ENCODE results near the gene FAM89A. TPM values are rescaled to one million over a fixed set of nuclear protein-coding genes. Genes with fewer than 3 reads are reported as not detected.

Gene FAM89A
- total RNA-seq, 4 donors from 2014 or later, result 8.0 to 27.0 (median 17.1) TPM

- Histone ChIP-seq H3K36me3 (no peaks in the 10 kb centered on the region), H3K27ac (no peak overlapping the region), H3K9me3 (no peaks in the 10 kb centered on the region), H3K27me3 (no peaks in the 10 kb centered on the region), H3K4me3 (replicated peaks in 1 of 3) (peak overlapping the region; percentile 62 to 83 (median 81)), H3K4me1 (peaks cover 7 to 16% of the 10 kb centered on the region in 2 donors)
- intact Hi-C loops (cut with DNase I), result loop anchor here (10.0 kb wide), 1 partner anchor 65 kb away; the partner anchor contains the start of genes ARV1 and TTC13
- 1 to 3% methylated on average over 31 to 41 of the region's 91 CpGs for WGBS, 2 donors
- peak; percentile 35 to 37 for DNase-seq
- TF ChIP-seq POLR2A (IDR thresholded peaks at IDR 0.05), result no peak
- no peak for TF ChIP-seq CTCF (IDR thresholded peaks at IDR 0.05)
These were observed 664 bp downstream of the FAM89A start for GRCh38 chr1:231039161-231040018.

- no peak for TF ChIP-seq POLR2A (IDR thresholded peaks at IDR 0.05)
- TF ChIP-seq CTCF (IDR thresholded peaks at IDR 0.05), result no peak
- H3K27ac ChIP-seq, result no peak overlapping the region
- intact Hi-C loops (cut with DNase I), result no loop called here
- 90 to 93% methylated on average over 13 of the region's 13 CpGs for WGBS, 2 donors
- peaks cover 7 to 16% of the 10 kb centered on the region in 2 donors for H3K4me1 ChIP-seq
- H3K36me3 ChIP-seq, result no peaks in the 10 kb centered on the region
- DNase-seq, result no peak
- H3K4me3 ChIP-seq (replicated peaks in 1 of 3), result no peak overlapping the region
- H3K27me3 ChIP-seq, result no peaks in the 10 kb centered on the region
- H3K9me3 ChIP-seq, result no peaks in the 10 kb centered on the region
These were observed 2.2 kb downstream of the FAM89A start for GRCh38 chr1:231037585-231038517.

GRCh38 chr1:231036416-231036815, 3.6 kb downstream of the FAM89A start:
- no peak for DNase-seq

GRCh38 chr1:231035799-231036198, 4.3 kb downstream of the FAM89A start:
- intact Hi-C loops (cut with DNase I), result no loop called here
- no peaks in the 10 kb centered on the region for H3K27me3 ChIP-seq
- TF ChIP-seq CTCF (IDR thresholded peaks at IDR 0.05) (no peak), POLR2A (IDR thresholded peaks at IDR 0.05) (no peak)

More at GRCh38 chr1:231036416-231036815, 3.6 kb downstream of the FAM89A start:
- 70 to 84% methylated on average over 5 of the region's 5 CpGs for WGBS, 2 donors
- intact Hi-C loops (cut with DNase I), result no loop called here
- Histone ChIP-seq H3K27me3 (no peaks in the 10 kb centered on the region), H3K27ac (no peak overlapping the region), H3K4me1 (peaks cover 7 to 16% of the 10 kb centered on the region in 2 donors), H3K4me3 (replicated peaks in 1 of 3) (no peak overlapping the region), H3K36me3 (no peaks in the 10 kb centered on the region), H3K9me3 (no peaks in the 10 kb centered on the region)
- TF ChIP-seq POLR2A (IDR thresholded peaks at IDR 0.05) (no peak), CTCF (IDR thresholded peaks at IDR 0.05) (no peak)

More at GRCh38 chr1:231035799-231036198, 4.3 kb downstream of the FAM89A start:
- H3K27ac ChIP-seq, result no peak overlapping the region
- no peaks in the 10 kb centered on the region for H3K36me3 ChIP-seq
- DNase-seq, result peak in 1 of 2 donors; percentile 18
- 92 to 98% methylated on average over 1 of the region's 1 CpG for WGBS, 2 donors
- H3K4me1 ChIP-seq, result peaks cover 7 to 10% of the 10 kb centered on the region in 2 donors
- no peaks in the 10 kb centered on the region for H3K9me3 ChIP-seq
- no peak overlapping the region for H3K4me3 ChIP-seq (replicated peaks in 1 of 3)

Data from thyroid gland (tissue), 4 donors.